Measurements from ENCODE around the gene CENPP. TPM values are rescaled to one million over a fixed set of nuclear protein-coding genes. Genes with fewer than 3 reads are reported as not detected.

CENPP gene
- polyA plus RNA-seq, 4 donors, result 0.22 to 3.5 (median 2.0) TPM

GRCh38 chr9:92639124-92639523 is 313.4 kb downstream of the CENPP start:
- peaks cover 18 to 84% (median 30%) of the 10 kb centered on the region in 3 donors for H3K36me3 ChIP-seq (ENCODE audit: control insufficient read depth in 3 of 3, insufficient read depth in 2 of 3, low read depth in 1 of 3, low read length in 3 of 3)
- FAIRE-seq (no peak), DNase-seq (no peak)
- H3K9me3 ChIP-seq (ENCODE audit: control insufficient read depth in 2 of 2, insufficient read depth in 1 of 2, low read depth in 1 of 2, low read length in 1 of 2), result no peaks in the 10 kb centered on the region
- H3K4me1 ChIP-seq (ENCODE audit: control insufficient read depth in 3 of 3, insufficient read depth in 2 of 3, low read depth in 1 of 3, low read length in 2 of 3), result no peaks in the 10 kb centered on the region
- WGBS, 3 donors, result 88 to 98% (median 97%) methylated on average over 7 of the region's 7 CpGs
- no peak overlapping the region for H3K4me3 ChIP-seq (ENCODE audit: low read depth in 1 of 3, low read length in 3 of 3)
- H3K27me3 ChIP-seq (ENCODE audit: control insufficient read depth in 3 of 3, insufficient read depth in 3 of 3, low read length in 3 of 3), result no peaks in the 10 kb centered on the region
- H3K27ac ChIP-seq (ENCODE audit: low read depth in 1 of 3, low read length in 2 of 3), result no peak overlapping the region

- no peaks in the 10 kb centered on the region for H3K27me3 ChIP-seq (ENCODE audit: control insufficient read depth in 3 of 3, insufficient read depth in 3 of 3, low read length in 3 of 3)
- no peak overlapping the region for H3K27ac ChIP-seq (ENCODE audit: low read depth in 1 of 3, low read length in 2 of 3)
- no peaks in the 10 kb centered on the region for H3K4me1 ChIP-seq (ENCODE audit: control insufficient read depth in 3 of 3, insufficient read depth in 2 of 3, low read depth in 1 of 3, low read length in 2 of 3)
- no peak overlapping the region for H3K4me3 ChIP-seq (ENCODE audit: low read depth in 1 of 3, low read length in 3 of 3)
- FAIRE-seq (no peak), DNase-seq (no peak)
- H3K9me3 ChIP-seq (ENCODE audit: control insufficient read depth in 2 of 2, insufficient read depth in 1 of 2, low read depth in 1 of 2, low read length in 1 of 2), result no peaks in the 10 kb centered on the region
- WGBS, 3 donors, result 93 to 97% (median 97%) methylated on average over 9 of the region's 9 CpGs
- peaks cover 20 to 81% (median 30%) of the 10 kb centered on the region in 3 donors for H3K36me3 ChIP-seq (ENCODE audit: control insufficient read depth in 3 of 3, insufficient read depth in 2 of 3, low read depth in 1 of 3, low read length in 3 of 3)
Measured at GRCh38 chr9:92639791-92640271, 314.1 kb downstream of the CENPP start.

GRCh38 chr9:92640398-92641091 is 314.8 kb downstream of the CENPP start:
- no peak overlapping the region for H3K27ac ChIP-seq (ENCODE audit: low read depth in 1 of 3, low read length in 2 of 3)
- peaks cover 23 to 79% (median 35%) of the 10 kb centered on the region in 3 donors for H3K36me3 ChIP-seq (ENCODE audit: control insufficient read depth in 3 of 3, insufficient read depth in 2 of 3, low read depth in 1 of 3, low read length in 3 of 3)
- H3K4me3 ChIP-seq (ENCODE audit: low read depth in 1 of 3, low read length in 3 of 3), result no peak overlapping the region
- H3K27me3 ChIP-seq (ENCODE audit: control insufficient read depth in 3 of 3, insufficient read depth in 3 of 3, low read length in 3 of 3), result no peaks in the 10 kb centered on the region
- 90 to 92% (median 91%) methylated on average over 8 of the region's 8 CpGs for WGBS, 3 donors
- DNase-seq (no peak), FAIRE-seq (no peak)
- H3K4me1 ChIP-seq (ENCODE audit: control insufficient read depth in 3 of 3, insufficient read depth in 2 of 3, low read depth in 1 of 3, low read length in 2 of 3), result no peaks in the 10 kb centered on the region
- H3K9me3 ChIP-seq (ENCODE audit: control insufficient read depth in 2 of 2, insufficient read depth in 1 of 2, low read depth in 1 of 2, low read length in 1 of 2), result no peaks in the 10 kb centered on the region

GRCh38 chr9:92641092-92641809 is 315.5 kb downstream of the CENPP start:
- no peaks in the 10 kb centered on the region for H3K9me3 ChIP-seq (ENCODE audit: control insufficient read depth in 2 of 2, insufficient read depth in 1 of 2, low read depth in 1 of 2, low read length in 1 of 2)
- H3K4me3 ChIP-seq (ENCODE audit: low read depth in 1 of 3, low read length in 3 of 3), result no peak overlapping the region
- 94 to 96% (median 94%) methylated on average over 20 of the region's 20 CpGs for WGBS, 3 donors
- DNase-seq, result no peak
- no peaks in the 10 kb centered on the region for H3K27me3 ChIP-seq (ENCODE audit: control insufficient read depth in 3 of 3, insufficient read depth in 3 of 3, low read length in 3 of 3)
- H3K36me3 ChIP-seq (ENCODE audit: control insufficient read depth in 3 of 3, insufficient read depth in 2 of 3, low read depth in 1 of 3, low read length in 3 of 3), result peaks cover 26 to 72% (median 35%) of the 10 kb centered on the region in 3 donors
- no peaks in the 10 kb centered on the region for H3K4me1 ChIP-seq (ENCODE audit: control insufficient read depth in 3 of 3, insufficient read depth in 2 of 3, low read depth in 1 of 3, low read length in 2 of 3)
- no peak overlapping the region for H3K27ac ChIP-seq (ENCODE audit: low read depth in 1 of 3, low read length in 2 of 3)
- FAIRE-seq, result no peak

- no peak overlapping the region for H3K4me3 ChIP-seq (ENCODE audit: low read depth in 1 of 3, low read length in 3 of 3)
- H3K27me3 ChIP-seq (ENCODE audit: control insufficient read depth in 3 of 3, insufficient read depth in 3 of 3, low read length in 3 of 3), result no peaks in the 10 kb centered on the region
- H3K36me3 ChIP-seq (ENCODE audit: control insufficient read depth in 3 of 3, insufficient read depth in 2 of 3, low read depth in 1 of 3, low read length in 3 of 3), result peaks cover 26 to 67% (median 35%) of the 10 kb centered on the region in 3 donors
- no peak for FAIRE-seq
- 94 to 100% (median 96%) methylated on average over 8 of the region's 8 CpGs for WGBS, 3 donors
- no peak overlapping the region for H3K27ac ChIP-seq (ENCODE audit: low read depth in 1 of 3, low read length in 2 of 3)
- H3K9me3 ChIP-seq (ENCODE audit: control insufficient read depth in 2 of 2, insufficient read depth in 1 of 2, low read depth in 1 of 2, low read length in 1 of 2), result no peaks in the 10 kb centered on the region
- DNase-seq, result no peak
- no peaks in the 10 kb centered on the region for H3K4me1 ChIP-seq (ENCODE audit: control insufficient read depth in 3 of 3, insufficient read depth in 2 of 3, low read depth in 1 of 3, low read length in 2 of 3)
Measured at GRCh38 chr9:92642041-92642451, 316.3 kb downstream of the CENPP start.

- WGBS, 3 donors, result 96 to 97% (median 96%) methylated on average over 7 of the region's 7 CpGs
- Histone ChIP-seq H3K36me3 (ENCODE audit: control insufficient read depth in 3 of 3, insufficient read depth in 2 of 3, low read depth in 1 of 3, low read length in 3 of 3) (peaks cover 21 to 63% (median 36%) of the 10 kb centered on the region in 3 donors), H3K27ac (ENCODE audit: low read depth in 1 of 3, low read length in 2 of 3) (no peak overlapping the region), H3K27me3 (ENCODE audit: control insufficient read depth in 3 of 3, insufficient read depth in 3 of 3, low read length in 3 of 3) (no peaks in the 10 kb centered on the region), H3K9me3 (ENCODE audit: control insufficient read depth in 2 of 2, insufficient read depth in 1 of 2, low read depth in 1 of 2, low read length in 1 of 2) (no peaks in the 10 kb centered on the region), H3K4me1 (ENCODE audit: control insufficient read depth in 3 of 3, insufficient read depth in 2 of 3, low read depth in 1 of 3, low read length in 2 of 3) (no peaks in the 10 kb centered on the region), H3K4me3 (ENCODE audit: low read depth in 1 of 3, low read length in 3 of 3) (no peak overlapping the region)
- no peak for FAIRE-seq
- DNase-seq, result no peak
Measured at GRCh38 chr9:92642564-92642963, 316.8 kb downstream of the CENPP start.

GRCh38 chr9:92644278-92644677 is 318.5 kb downstream of the CENPP start:
- Histone ChIP-seq H3K27me3 (ENCODE audit: control insufficient read depth in 3 of 3, insufficient read depth in 3 of 3, low read length in 3 of 3) (no peaks in the 10 kb centered on the region), H3K36me3 (ENCODE audit: control insufficient read depth in 3 of 3, insufficient read depth in 2 of 3, low read depth in 1 of 3, low read length in 3 of 3) (peaks cover 21 to 63% (median 31%) of the 10 kb centered on the region in 3 donors), H3K9me3 (ENCODE audit: control insufficient read depth in 2 of 2, insufficient read depth in 1 of 2, low read depth in 1 of 2, low read length in 1 of 2) (no peaks in the 10 kb centered on the region), H3K4me1 (ENCODE audit: control insufficient read depth in 3 of 3, insufficient read depth in 2 of 3, low read depth in 1 of 3, low read length in 2 of 3) (no peaks in the 10 kb centered on the region), H3K27ac (ENCODE audit: low read depth in 1 of 3, low read length in 2 of 3) (no peak overlapping the region), H3K4me3 (ENCODE audit: low read depth in 1 of 3, low read length in 3 of 3) (no peak overlapping the region)
- 91 to 94% (median 91%) methylated on average over 7 of the region's 7 CpGs for WGBS, 3 donors
- DNase-seq (no peak), FAIRE-seq (no peak)

- Histone ChIP-seq H3K27me3 (ENCODE audit: control insufficient read depth in 3 of 3, insufficient read depth in 3 of 3, low read length in 3 of 3) (no peaks in the 10 kb centered on the region), H3K36me3 (ENCODE audit: control insufficient read depth in 3 of 3, insufficient read depth in 2 of 3, low read depth in 1 of 3, low read length in 3 of 3) (peaks cover 23 to 61% (median 30%) of the 10 kb centered on the region in 3 donors), H3K4me3 (ENCODE audit: low read depth in 1 of 3, low read length in 3 of 3) (no peak overlapping the region), H3K27ac (ENCODE audit: low read depth in 1 of 3, low read length in 2 of 3) (no peak overlapping the region), H3K4me1 (ENCODE audit: control insufficient read depth in 3 of 3, insufficient read depth in 2 of 3, low read depth in 1 of 3, low read length in 2 of 3) (no peaks in the 10 kb centered on the region), H3K9me3 (ENCODE audit: control insufficient read depth in 2 of 2, insufficient read depth in 1 of 2, low read depth in 1 of 2, low read length in 1 of 2) (no peaks in the 10 kb centered on the region)
- WGBS, 3 donors, result 95 to 98% (median 97%) methylated on average over 4 of the region's 4 CpGs
- DNase-seq (no peak), FAIRE-seq (no peak)
Measured at GRCh38 chr9:92645041-92645440, 319.3 kb downstream of the CENPP start.

All from small intestine (tissue), 7 donors.